HG03342 (cell line): ENCODE results near the gene BRINP1.

Experiments used
- ATAC-seq: cut with Tn5 transposase; IDR thresholded peaks from one replicate; pipeline ENCODE4 v1.9.1; 2021; ENCODE audit warnings: mild to moderate bottlenecking, moderate library complexity; ENCODE audit not compliant: unreplicated experiment

The BRINP1 gene

DNA sequence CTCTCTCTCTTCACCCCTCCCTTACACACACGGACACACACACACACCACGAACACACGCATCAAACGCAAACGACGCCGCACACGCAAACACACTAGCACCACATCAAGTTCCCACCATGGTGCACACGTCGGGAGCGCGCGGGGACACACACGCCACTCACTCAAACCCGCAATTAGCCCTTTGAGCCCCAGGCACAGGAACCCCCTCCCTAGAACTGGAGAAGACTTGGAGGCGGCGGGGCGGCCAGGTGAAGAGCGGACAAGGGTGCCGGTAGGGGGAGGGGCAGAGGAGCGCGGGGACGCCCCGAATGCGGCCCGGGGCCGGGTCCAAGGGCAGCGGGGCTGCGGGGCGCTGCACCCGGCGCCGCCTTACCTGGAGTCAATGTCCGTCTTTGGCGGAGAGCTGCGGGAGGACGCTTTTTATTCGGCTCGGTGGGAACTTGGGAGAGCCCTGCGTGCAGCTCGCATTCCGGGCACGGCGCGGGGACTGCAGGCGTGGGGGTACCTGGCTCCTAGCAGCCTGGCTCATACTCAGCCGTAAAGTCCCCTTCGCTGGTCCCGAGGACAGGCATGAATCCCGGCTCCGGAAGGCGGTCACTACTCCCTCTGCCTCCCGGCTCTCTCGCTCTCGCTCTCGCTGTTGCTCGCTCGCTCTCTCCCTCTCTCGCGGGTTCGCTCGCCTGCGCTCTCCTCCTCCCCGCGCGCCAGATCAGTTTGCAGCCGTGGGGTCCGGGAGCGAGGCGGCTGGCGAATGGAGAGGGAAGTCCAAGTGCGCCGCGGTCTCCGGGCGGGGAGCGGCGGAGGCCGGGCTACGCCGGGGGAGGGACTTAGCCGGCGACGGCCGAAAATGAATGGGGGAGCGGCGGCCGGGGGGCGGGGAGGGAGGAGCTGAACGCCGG lies at the start of gene BRINP1:
Gene BRINP1, minus strand, starts transcription at position 755 of the 901 bp plus-strand sequence. CDS start 56,080 bp downstream, outside the sequence.
- no peak for ATAC-seq

GRCh38 chr9:119418721-119419120 lies 49.5 kb upstream of the BRINP1 start:
- no peak for ATAC-seq

DNA sequence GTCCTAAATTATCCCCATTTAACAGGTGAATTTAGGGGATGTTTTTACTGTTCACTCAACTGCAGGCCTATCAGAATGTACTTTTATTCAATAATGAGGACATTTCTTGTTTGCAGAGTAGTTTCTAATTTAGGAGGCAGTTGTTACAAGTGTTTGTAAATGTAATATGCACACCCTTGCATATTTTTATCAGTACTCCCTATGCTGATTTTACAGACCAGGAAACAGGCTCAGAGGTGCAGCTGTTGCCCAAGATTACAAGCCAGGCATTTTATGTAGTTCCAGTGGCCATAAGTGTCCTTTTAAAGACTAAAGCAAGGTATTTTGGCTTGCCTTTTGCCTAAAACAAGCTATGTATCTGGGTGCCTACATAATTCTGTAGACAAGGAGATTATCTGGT lies 47.6 kb upstream of the BRINP1 start:
- ATAC-seq: no peak

DNA sequence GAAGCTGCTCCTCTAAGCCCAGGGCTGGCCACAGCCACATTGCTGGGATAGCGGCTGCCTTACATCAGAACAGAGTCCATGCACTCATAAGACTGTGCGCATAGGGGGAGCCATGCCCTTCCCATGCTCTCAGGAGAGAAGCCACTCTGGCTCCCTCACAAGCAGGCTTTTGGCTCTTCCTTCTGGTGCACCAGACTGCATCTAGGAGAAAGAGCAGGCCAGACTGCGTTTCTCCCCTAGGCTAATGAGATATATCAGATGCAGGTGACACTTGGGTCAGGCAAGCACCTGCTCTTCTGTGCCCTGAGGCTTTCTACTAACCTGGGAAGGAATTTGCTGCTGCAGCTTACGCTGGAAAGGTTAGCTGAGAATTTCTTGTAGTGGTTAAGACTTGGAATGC lies 43.2 kb upstream of the BRINP1 start:
- ATAC-seq: no peak

DNA sequence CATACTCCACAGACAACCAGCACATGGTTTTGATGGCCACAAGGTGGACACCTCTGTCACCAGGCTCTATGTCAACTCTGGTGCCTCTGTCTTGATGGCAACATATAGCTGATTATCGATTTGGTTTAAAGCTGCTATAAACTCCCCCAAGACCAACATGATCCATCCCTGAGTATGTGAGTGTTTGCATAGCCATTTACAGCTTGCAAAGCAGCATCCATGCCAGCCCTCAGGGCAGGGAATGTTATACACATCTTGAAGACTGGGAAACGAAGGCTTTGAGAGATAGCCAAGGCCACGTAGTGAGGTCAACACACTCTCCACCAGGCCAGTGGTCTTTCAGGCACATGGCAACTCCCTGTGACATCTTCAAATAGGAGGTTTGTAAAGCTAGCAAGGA lies 40.3 kb upstream of the BRINP1 start:
- no peak for ATAC-seq

DNA sequence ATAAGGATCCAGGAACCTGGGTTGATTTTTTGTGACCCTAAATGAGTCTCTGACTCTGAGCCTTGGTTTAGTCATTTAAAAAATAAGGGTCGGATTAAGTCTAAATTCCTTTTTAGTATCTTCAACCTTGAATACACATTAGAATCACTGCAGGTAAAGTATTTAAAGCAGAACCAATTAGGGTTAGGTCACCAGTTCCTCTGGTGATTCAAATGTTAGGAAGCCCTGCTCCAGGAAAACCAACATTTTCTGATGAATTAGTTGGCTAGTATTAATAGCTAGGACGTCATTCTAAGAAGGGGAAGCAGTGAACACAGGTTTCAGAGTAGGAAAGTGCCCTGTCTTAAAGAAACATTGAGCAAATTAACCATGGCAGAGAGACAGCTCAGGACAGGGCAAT lies 31.4 kb upstream of the BRINP1 start:
- no peak for ATAC-seq

DNA sequence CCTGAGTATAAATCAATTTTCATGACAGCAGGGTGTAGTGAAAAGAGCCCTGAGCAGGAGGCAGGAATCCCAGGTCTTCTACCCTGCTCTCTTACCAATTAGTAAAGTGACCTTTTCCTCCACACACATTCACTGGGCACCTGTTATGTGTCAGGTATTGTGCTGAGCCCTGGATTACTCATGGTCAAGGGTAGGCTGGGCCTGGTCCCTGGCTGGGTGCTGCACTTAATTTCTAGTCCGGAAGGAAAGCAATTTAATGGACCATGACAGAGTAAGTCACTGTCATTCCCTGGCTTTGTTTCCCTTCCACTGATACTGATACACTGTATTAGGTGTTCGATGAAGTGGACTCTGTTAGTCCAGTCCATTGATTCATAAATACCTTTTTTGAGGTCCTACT lies 29.1 kb upstream of the BRINP1 start:
- ATAC-seq: no peak

GRCh38 chr9:119391878-119392277 lies 22.6 kb upstream of the BRINP1 start:
- ATAC-seq: no peak

- ATAC-seq: peak; percentile 53
These were observed 6.7 kb upstream of the BRINP1 start for GRCh38 chr9:119375892-119376291.

GRCh38 chr9:119372951-119373350 lies 3.7 kb upstream of the BRINP1 start:
- ATAC-seq: no peak

DNA sequence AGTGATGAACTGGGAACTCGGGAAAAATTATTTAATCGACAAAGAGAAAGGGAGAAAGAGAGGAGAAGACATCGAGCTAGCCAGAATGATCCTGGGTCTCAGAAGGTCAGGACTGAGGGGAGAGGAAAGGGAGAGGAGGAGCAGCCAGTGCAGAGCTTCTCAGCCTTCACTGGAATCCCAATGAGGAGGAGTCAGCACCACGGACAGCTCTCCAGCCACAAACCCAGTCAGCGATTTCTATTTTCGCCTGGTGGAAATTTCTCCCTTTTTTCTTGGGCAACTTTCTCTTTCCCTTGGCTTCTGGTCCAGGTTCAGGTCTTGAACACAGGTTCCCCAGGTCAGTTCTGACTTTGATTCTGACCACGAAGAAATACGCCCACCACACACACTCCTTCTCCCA lies 1.6 kb upstream of the BRINP1 start:
- ATAC-seq: no peak

DNA sequence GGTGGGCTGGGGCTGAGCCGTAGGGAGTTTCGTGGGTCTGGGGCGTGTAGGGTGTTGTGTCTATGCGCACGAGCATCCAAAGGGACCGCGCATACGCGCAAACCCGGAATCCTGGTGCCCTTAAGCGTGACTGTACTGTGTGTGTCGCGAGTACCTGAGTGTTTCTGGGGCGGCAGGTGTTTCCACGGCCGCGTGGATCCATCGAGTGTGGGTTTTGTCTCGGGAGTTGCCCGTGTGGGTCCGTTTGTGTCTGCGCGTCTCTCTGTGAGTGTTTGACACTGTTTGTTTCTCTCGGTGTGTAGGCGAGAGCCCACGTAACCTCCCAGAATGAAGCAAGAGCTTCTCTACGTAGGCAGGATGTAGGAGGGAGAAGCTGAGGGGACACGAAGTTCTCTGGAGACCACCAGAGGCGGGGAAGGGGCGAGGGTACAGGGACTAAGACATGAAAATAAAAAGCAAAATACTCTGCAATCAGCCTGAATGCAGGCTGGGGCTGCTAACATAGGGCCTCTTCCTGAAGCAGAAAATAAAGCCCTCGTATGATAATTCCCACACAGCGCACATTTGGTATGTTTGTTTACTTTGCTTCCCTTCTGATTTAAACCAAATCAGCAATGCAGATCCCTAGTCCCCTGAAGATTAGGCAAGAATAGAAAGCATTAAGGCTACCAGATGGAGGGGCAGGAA lies 588 bp upstream of the BRINP1 start:
- ATAC-seq: no peak

DNA sequence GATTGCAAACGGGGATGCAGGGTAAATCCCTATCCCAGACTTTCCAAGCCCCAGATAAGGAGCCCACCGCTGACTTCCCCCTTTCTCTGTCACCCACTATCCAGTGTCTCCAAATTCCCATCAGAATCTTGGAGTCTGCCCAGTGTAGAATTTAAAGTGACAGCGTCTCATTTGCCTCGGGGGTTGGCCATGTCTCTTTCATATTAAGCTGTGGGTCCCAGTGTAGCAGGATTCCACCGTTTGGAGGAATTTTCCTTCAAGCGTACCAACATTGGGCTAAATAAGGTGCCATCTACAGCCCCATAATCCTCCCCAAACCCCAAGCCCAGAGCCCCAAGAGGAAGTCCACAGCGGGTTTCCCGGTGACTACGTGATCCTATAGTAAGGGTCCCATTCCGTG lies 1.1 kb downstream of the BRINP1 start:
- no peak for ATAC-seq

- no peak for ATAC-seq
These were observed 1.6 kb downstream of the BRINP1 start for GRCh38 chr9:119367683-119368075.

DNA sequence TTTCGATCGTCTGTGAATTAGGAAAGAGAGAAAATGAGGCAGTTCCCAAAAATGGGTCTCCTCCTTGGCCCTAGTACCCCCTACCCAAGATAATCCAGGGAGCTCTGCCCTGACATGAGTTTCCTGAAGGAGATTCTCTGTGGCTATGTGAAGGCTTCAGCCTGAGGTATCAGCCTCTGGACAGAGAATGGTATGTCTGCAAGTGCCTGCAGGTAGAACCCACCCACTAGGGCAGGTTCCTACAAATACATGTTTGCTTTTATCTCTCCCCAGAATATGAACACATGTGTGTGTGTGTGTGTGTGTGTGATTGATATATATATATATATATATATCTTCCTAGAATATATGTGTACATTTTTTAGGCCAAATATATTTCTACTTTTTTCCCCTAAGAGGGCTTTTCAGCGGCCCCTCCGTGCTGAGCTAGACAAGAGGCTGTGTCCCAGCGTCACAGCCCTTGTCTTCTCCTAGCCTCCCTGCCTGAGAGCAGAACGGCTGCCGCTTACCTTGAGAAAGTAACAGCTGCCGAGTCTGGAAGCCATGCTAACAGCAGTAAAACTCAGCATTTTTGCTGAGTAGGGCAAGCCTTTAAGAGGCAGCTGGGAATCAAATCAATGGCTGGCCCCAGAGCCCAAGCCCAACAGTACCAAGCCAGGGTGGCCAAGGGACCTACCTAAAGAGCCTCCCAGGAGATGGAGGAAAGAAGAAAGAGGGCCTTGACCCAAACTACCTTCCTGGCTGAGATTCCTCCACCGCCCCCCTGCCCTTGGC lies 2.1 kb downstream of the BRINP1 start:
- no peak for ATAC-seq

DNA sequence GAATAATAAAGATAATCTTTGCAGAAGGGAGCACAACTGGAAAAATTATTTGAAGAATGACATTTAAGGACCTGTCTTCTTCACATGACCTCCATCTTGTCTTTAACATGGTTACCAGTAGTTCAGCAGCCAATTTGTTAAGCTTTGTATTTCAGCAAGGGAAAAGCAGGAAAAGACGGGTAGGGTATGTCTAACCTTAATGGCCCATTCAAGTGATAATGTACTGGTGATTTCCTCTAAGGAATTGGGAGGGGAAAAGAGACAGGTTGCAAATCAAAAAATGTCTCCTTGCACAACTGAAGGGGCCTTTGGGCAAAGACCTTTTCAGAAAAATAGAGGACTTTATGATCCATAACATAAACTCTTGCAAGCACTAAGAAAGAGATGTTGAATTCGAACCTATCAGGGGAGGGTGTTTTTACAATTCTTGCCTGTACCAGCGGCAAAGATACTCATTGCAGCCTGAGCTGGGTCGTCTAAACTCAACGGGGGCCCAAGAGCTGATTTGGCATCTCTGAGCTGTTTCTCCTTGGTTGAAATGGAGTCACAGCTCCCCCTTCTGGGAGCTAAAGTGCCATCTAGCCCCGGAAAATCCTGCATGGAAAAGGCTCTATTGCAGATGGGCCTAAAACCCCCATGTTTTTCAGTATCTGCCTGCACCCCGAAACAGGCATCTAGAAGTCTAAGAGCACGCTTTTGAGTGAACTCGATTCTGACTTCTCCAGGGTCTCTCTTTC lies 3.8 kb downstream of the BRINP1 start:
- no peak for ATAC-seq

GRCh38 chr9:119360237-119360636 lies 9.0 kb downstream of the BRINP1 start:
- no peak for ATAC-seq

DNA sequence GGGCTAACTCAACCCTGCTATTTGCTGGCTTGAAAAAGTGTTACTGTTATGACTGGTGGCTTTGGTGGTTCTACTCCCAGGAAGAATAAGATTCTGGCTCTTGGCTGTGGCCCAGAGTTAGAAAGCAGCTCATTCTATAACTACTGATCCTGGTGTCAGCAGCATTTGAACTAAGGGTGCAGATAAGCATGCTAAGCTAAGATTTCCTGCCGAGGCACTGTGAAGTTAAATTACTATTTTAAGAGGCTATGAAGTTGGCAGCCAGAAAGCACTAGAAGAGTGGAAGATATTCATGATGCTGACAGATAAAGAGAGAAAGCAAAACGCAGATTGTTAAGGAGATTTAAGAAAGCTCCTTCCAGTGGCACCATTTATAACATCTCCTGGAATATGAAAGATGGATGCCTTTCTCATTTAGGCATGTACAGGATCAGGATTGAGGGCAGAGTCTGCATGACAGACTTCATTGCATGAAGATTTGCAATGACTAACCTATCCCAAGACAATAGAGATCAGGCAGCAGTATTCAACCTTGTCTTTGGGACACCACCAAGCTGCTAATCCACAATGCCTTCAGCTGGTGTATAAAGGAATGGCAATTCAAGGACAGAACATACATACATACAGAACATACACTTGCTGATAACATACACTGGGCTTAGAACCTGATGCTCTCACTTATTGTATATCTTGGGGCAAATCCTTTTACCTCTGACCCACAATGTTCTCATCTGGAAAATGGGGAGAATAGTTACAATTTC lies 11.7 kb downstream of the BRINP1 start:
- no peak for ATAC-seq

DNA sequence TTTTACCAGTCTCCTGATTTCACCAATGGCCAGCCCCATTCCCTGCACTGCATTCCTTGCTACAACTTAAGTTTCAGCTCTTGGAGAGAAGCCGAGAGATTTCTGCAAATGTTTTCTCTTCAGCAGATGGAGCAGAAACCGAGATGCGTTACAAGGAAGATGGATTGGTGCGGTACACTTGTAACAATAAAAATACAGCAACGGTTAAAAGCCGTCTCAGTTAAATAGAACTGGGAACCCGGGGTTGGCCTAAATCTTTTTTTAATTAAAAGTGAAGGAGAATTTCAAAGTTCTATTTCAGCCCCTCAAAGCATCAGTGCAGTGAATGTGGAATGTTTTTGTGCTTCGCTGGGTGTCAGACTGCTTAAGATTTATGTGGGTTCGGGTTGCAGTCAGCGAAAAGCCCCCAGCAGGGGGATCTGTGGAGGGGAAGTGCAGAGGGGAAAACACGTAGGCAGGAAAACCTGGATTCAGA lies 19.8 kb downstream of the BRINP1 start:
- ATAC-seq: no peak
